GM19452 (cell line): ENCODE measurements around the gene C12orf75.
A peak's percentile ranks its signal among the peaks of the same experiment; 100 is the strongest.
"Not testable (repeated sequence)": the region's sequence is repeated elsewhere in the genome, so short reads cannot be mapped to it uniquely, and the experiment has no call there.

ENCODE experiments used
- ATAC-seq: cut with Tn5 transposase; IDR thresholded peaks from one replicate; pipeline ENCODE4 v1.9.1; 2021; ENCODE audit not compliant: unreplicated experiment

C12orf75 gene

GRCh38 chr12:105334582-105334981 is 4.1 kb downstream of the C12orf75 start:
- no peak for ATAC-seq

- ATAC-seq, result no peak
Observed at GRCh38 chr12:105335856-105336255, 5.4 kb downstream of the C12orf75 start.

GRCh38 chr12:105336411-105336810 is 5.9 kb downstream of the C12orf75 start:
- ATAC-seq, result no peak

- no peak for ATAC-seq
Observed at GRCh38 chr12:105337391-105337790, 6.9 kb downstream of the C12orf75 start.

- no peak for ATAC-seq
Observed at GRCh38 chr12:105338966-105339365, 8.5 kb downstream of the C12orf75 start.

GRCh38 chr12:105341010-105341409 is 10.5 kb downstream of the C12orf75 start:
- ATAC-seq, result no peak

- ATAC-seq, result not testable (repeated sequence)
Observed at GRCh38 chr12:105341620-105342019, 11.1 kb downstream of the C12orf75 start.

GRCh38 chr12:105342464-105342863 is 12.0 kb downstream of the C12orf75 start:
- no peak for ATAC-seq

GRCh38 chr12:105343836-105344235 is 13.3 kb downstream of the C12orf75 start:
- ATAC-seq, result no peak

GRCh38 chr12:105347499-105347898 is 17.0 kb downstream of the C12orf75 start:
- ATAC-seq, result no peak

- ATAC-seq, result no peak
Observed at GRCh38 chr12:105348142-105348541, 17.7 kb downstream of the C12orf75 start.

- ATAC-seq, result no peak
Observed at GRCh38 chr12:105348561-105348960, 18.1 kb downstream of the C12orf75 start.

- ATAC-seq, result no peak
Observed at GRCh38 chr12:105349138-105349537, 18.6 kb downstream of the C12orf75 start.

- ATAC-seq, result peak; percentile 70
Observed at GRCh38 chr12:105351523-105351922, 21.0 kb downstream of the C12orf75 start.

- ATAC-seq, result peak; percentile 88
Observed at GRCh38 chr12:105352052-105352451, 21.6 kb downstream of the C12orf75 start.

- no peak for ATAC-seq
Observed at GRCh38 chr12:105352940-105353635, 22.6 kb downstream of the C12orf75 start.

GRCh38 chr12:105355752-105356151 is 25.3 kb downstream of the C12orf75 start:
- no peak for ATAC-seq

- peak; percentile 76 for ATAC-seq
Observed at GRCh38 chr12:105357162-105357691, 26.7 kb downstream of the C12orf75 start.

- ATAC-seq, result peak; percentile 43
Observed at GRCh38 chr12:105358789-105359188, 28.3 kb downstream of the C12orf75 start.

GRCh38 chr12:105359856-105360255 is 29.4 kb downstream of the C12orf75 start:
- ATAC-seq, result no peak

GRCh38 chr12:105363890-105364289 is 33.4 kb downstream of the C12orf75 start:
- no peak for ATAC-seq

- ATAC-seq, result no peak
Observed at GRCh38 chr12:105365231-105365630, 34.7 kb downstream of the C12orf75 start.
